Left lung (tissue), 10 donors: ENCODE results near the gene NPC1. TPM values are rescaled to one million over a fixed set of nuclear protein-coding genes. Genes with fewer than 3 reads are reported as not detected.

ENCODE experiments used
- ATAC-seq: fragments of 200-7000 bp; cut with Tn5 transposase; one replicate; pipeline ENCODE4 v1.9.1; 2020; ENCODE audit warnings: moderate library complexity
- DNase-seq, 4 donors: peaks; one replicate each; pipeline ENCODE4 v3.0.0-alpha.2; 2013 to 2020
- H3K27ac ChIP-seq, 2 donors: fragments of 200-600 bp; sonication (generic) in 1 of 2; one replicate each; pipeline versions ENCODE4 v1.5.0 to v1.8.0; 2020 to 2021
- H3K27me3 ChIP-seq, 2 donors: fragments of 200-600 bp; sonication (generic) in 1 of 2; one replicate each; pipeline versions ENCODE4 v1.5.0 to v1.8.0; 2020 to 2021
- H3K36me3 ChIP-seq, 2 donors: fragments of 200-600 bp; sonication (generic) in 1 of 2; one replicate each; pipeline versions ENCODE4 v1.5.0 to v1.8.0; 2020 to 2021
- H3K4me1 ChIP-seq, 2 donors: fragments of 200-600 bp; one replicate each; pipeline ENCODE4 v1.8.0; 2021
- H3K4me3 ChIP-seq, 2 donors: fragments of 200-600 bp; sonication (generic) in 1 of 2; one replicate each; pipeline versions ENCODE4 v1.5.0 to v1.8.0; 2020 to 2021; ENCODE audit warnings: mild to moderate bottlenecking in 1 of 2
- H3K9me3 ChIP-seq, 2 donors: fragments of 200-600 bp; sonication (generic) in 1 of 2; one replicate each; pipeline versions ENCODE4 v1.5.0 to v1.8.0; 2020 to 2021
- intact Hi-C, 2 donors: fragments of 100-400 bp; cut with DNase I; formaldehyde crosslinking; loops; one replicate each; pipeline versions ENCODE4 v1.11.2 to v1.14.2; 2022
- polyA plus RNA-seq, 6 donors: library from polyadenylated mRNA; unstranded; fragments of 120-200 nt; gene quantifications; one replicate each; pipeline ENCODE4 v1.2.1, GENCODE V29; 2013; ENCODE audit not compliant: insufficient read length in 6 of 6
- total RNA-seq, 2 donors: library from RNA; stranded (reverse); fragmentation: NEBNext Ultra II Directional; extraction: Animal tissue kit (Norgen Biotek cat#: 25700); gene quantifications; one replicate each; pipeline ENCODE4 v1.2.1, GENCODE V29; 2021
- TF ChIP-seq, protein P1 (sequence below), 2 donors: fragments of 200-600 bp; sonication (generic) in 1 of 2; IDR thresholded peaks; one replicate each; pipeline versions ENCODE4 v1.5.0 to v1.8.0; 2021; ENCODE audit warnings: antibody characterized with exemption in 2 of 2
- donor health status: DM: no; HTN: yes; CAD: no.
- donor health status: DM: no; HTN: no; CAD: no.

NPC1 gene
- total and polyA plus RNA-seq, 8 donors = 23.9 to 138 (median 27.4) TPM

DNA sequence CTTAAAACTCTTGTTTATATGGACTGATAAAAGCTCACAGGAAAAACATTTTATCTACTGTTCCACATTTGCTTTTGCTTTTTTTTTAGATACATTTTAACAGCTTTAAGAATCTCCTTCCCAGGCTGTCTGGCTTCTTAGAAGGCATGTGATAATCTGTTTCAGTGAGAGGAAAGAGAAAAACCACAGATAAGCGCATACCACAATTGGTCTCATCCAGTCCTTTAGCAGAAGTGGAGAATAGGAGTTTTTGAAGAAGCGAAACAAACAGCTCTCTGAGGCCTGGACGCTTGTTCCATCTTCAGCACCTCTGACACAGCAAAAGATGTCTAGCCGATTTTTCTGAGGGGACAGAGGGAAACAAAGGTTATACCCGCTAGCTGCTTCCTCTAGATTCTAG is 45.4 kb downstream of the NPC1 start:
- intact Hi-C loops = no loop called here
- H3K36me3 ChIP-seq = peaks cover 0 to 100% of the 10 kb centered on the region in 2 donors
- no peak for DNase-seq

DNA sequence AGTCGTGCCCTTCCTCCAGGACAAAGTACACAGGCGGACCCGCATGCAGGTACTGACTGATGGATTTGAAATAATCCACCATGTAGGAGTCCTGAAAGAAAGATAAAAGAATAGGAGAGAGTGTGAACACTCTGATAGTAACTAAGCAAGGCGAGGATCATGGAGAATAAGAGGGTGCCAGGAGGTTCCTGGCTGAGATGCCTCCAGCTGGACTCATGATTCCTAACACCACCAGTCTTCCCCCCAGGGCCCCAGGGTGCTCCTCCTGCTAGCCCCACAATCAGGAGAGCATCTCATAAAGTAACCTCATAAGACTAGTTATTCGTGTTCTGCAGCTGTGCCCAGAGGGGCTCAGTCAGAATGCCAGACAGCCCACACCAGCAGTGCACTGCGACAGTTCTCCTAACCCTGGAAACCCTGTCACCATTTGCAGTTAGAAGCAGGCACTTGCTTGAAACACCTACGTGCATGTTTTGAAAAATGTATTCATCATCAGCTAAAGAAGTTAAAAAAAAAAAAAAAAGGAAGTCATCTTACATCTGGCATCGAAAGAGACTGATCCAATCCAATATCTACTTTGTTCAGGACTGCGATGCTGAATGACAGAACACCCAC is 46.3 kb downstream of the NPC1 start:
- ATAC-seq (no peak), DNase-seq (no peak)
- no peak overlapping the region for H3K4me3 ChIP-seq
- TF ChIP-seq, protein P1, sequence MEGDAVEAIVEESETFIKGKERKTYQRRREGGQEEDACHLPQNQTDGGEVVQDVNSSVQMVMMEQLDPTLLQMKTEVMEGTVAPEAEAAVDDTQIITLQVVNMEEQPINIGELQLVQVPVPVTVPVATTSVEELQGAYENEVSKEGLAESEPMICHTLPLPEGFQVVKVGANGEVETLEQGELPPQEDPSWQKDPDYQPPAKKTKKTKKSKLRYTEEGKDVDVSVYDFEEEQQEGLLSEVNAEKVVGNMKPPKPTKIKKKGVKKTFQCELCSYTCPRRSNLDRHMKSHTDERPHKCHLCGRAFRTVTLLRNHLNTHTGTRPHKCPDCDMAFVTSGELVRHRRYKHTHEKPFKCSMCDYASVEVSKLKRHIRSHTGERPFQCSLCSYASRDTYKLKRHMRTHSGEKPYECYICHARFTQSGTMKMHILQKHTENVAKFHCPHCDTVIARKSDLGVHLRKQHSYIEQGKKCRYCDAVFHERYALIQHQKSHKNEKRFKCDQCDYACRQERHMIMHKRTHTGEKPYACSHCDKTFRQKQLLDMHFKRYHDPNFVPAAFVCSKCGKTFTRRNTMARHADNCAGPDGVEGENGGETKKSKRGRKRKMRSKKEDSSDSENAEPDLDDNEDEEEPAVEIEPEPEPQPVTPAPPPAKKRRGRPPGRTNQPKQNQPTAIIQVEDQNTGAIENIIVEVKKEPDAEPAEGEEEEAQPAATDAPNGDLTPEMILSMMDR (IDR thresholded peaks at IDR 0.05) = no peak
- H3K36me3 ChIP-seq = peaks cover 0 to 100% of the 10 kb centered on the region in 2 donors
- no peaks in the 10 kb centered on the region for H3K9me3 ChIP-seq
- H3K27me3 ChIP-seq = no peaks in the 10 kb centered on the region
- intact Hi-C loops = no loop called here
- peak overlapping the region; percentile 26 to 41 for H3K27ac ChIP-seq
- peaks cover 11 to 24% of the 10 kb centered on the region in 2 donors for H3K4me1 ChIP-seq

More for the DNA sequence above, 45.4 kb downstream of the NPC1 start:
- H3K4me3 ChIP-seq = no peak overlapping the region
- H3K27me3 ChIP-seq = no peaks in the 10 kb centered on the region
- ATAC-seq = peak; percentile 62
- TF ChIP-seq, protein P1 (IDR thresholded peaks at IDR 0.05) = no peak
- H3K27ac ChIP-seq = peak overlapping the region; percentile 26 to 41
- H3K4me1 ChIP-seq = peaks cover 11 to 24% of the 10 kb centered on the region in 2 donors
- H3K9me3 ChIP-seq = no peaks in the 10 kb centered on the region

DNA sequence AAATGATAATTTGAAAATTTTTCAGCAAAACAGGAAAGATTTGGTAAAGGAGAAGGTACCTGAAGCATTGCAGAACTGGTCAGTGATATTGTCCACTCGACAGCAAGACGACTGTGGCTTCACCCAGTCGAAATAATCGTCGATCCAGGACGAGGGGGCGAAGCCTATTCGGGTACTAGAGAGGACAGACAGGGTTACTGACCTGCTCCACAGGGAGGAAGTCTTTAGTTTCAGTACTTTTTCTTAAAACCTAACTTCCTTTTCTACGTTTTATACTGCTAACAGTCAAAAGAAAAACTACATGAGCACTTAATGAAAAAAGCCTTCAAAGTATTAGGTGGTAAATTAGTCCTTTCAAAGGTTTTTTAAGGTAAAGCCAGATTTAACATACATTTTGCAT is 47.0 kb downstream of the NPC1 start:
- H3K4me3 ChIP-seq = no peak overlapping the region
- H3K9me3 ChIP-seq = no peaks in the 10 kb centered on the region
- peaks cover 11 to 24% of the 10 kb centered on the region in 2 donors for H3K4me1 ChIP-seq
- H3K27me3 ChIP-seq = no peaks in the 10 kb centered on the region
- ATAC-seq (no peak), DNase-seq (no peak)
- H3K36me3 ChIP-seq = peaks cover 0 to 100% of the 10 kb centered on the region in 2 donors
- intact Hi-C loops = no loop called here
- no peak overlapping the region for H3K27ac ChIP-seq
- TF ChIP-seq, protein P1 (IDR thresholded peaks at IDR 0.05) = no peak

DNA sequence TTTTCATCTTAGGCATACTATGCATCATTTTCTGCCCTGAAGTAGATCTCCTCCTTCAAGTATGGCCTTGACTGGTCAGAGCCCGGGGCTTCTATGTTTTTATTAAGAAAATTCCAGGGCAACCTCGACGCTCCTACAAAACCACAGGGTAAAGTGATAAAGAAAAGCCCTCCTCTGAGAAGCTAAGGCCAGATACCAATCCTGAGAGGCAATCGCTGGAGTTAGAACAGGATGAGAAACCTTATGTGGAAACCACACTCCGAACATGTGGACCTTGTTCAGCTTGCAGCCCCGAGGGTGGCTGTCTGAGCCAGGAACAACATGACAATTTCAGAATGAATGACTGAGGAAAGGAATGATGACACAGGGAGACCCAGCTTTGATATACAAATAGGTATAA is 47.4 kb downstream of the NPC1 start:
- no peaks in the 10 kb centered on the region for H3K9me3 ChIP-seq
- DNase-seq (no peak), ATAC-seq (no peak)
- H3K27ac ChIP-seq = no peak overlapping the region
- no peak overlapping the region for H3K4me3 ChIP-seq
- H3K4me1 ChIP-seq = peaks cover 11 to 24% of the 10 kb centered on the region in 2 donors
- H3K36me3 ChIP-seq = peaks cover 0 to 100% of the 10 kb centered on the region in 2 donors
- intact Hi-C loops = no loop called here
- TF ChIP-seq, protein P1 (IDR thresholded peaks at IDR 0.05) = no peak
- no peaks in the 10 kb centered on the region for H3K27me3 ChIP-seq

DNA sequence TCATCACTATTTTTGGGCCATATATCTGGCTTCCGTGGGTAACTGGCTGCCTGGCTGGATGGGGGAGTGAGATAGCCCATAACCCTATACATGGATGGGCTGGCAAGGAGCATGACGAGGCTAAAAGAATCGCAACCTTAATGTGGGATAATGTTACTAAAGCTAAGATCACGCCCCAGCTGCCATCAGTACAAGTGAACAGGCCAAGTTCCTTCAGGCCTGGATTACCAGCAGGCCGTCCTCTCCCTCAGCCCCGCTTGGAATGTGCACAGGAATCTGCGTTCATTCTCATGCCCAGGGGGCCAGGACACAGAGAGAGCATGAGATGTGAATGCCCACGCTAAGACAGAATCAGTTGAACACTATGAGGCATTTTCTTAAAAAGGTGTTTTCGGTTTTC is 48.3 kb downstream of the NPC1 start:
- Histone ChIP-seq H3K27me3 (no peaks in the 10 kb centered on the region), H3K4me3 (no peak overlapping the region), H3K9me3 (no peaks in the 10 kb centered on the region), H3K27ac (no peak overlapping the region), H3K4me1 (peaks cover 11 to 24% of the 10 kb centered on the region in 2 donors), H3K36me3 (peaks cover 0 to 100% of the 10 kb centered on the region in 2 donors)
- intact Hi-C loops = no loop called here
- TF ChIP-seq, protein P1 (IDR thresholded peaks at IDR 0.05) = no peak
- ATAC-seq (no peak), DNase-seq (no peak)
